RPMI7951 (cell line): ENCODE measurements around the gene YWHAE. TPM values are rescaled to one million over a fixed set of nuclear protein-coding genes. Genes with fewer than 3 reads are reported as not detected.
"Not testable (repeated sequence)": the region's sequence is repeated elsewhere in the genome, so short reads cannot be mapped to it uniquely, and the experiment has no call there.

Source experiments
- DNase-seq: peaks from one replicate; pipeline ENCODE4 v3.0.0-alpha.2; 2012; ENCODE audit warnings: low read depth
- total RNA-seq: library from RNA; depleted of rRNA; stranded (reverse); fragments of >200 nt; shearing (Covaris generic); gene quantifications from 2 replicates; pipeline ENCODE4 v1.2.3, GENCODE V29; 2014

The YWHAE gene
- total RNA-seq, 1 experiment from 2014 or later, result 342 TPM

DNA sequence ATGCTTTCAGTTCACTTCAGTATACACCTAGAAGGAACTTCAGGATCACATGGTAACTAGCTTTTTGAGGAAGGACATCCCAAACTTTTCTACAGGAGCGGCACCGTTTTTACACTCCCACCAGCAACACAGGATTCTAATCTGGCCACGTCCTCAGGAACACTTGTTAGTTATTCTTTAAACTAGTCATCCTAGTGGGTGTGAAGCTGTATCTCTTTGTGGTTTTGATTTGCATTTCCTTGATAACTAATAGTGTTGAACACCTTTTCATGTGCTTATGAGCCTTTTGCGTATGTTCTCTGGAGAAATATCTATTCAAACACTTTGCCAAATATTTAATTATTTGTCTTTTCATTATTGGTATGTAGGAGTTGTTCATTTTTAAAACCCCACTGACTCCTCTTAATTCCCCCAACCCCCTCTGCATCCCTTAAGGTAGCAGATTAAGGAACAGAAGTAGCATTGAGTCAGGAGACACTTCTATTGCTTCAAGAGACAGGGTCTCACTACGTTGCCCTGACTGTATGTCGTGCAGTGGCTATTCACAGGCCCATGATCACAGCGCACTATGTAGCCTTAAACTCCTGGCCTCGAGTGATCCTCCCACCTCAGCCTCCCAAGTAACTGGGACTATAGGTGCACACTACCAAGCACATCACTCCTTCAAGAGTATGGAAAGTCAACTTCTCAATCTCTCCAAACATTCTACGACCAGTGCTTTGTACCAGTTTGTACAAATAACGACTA lies 25.4 kb downstream of the YWHAE start:
- no peak for DNase-seq

DNA sequence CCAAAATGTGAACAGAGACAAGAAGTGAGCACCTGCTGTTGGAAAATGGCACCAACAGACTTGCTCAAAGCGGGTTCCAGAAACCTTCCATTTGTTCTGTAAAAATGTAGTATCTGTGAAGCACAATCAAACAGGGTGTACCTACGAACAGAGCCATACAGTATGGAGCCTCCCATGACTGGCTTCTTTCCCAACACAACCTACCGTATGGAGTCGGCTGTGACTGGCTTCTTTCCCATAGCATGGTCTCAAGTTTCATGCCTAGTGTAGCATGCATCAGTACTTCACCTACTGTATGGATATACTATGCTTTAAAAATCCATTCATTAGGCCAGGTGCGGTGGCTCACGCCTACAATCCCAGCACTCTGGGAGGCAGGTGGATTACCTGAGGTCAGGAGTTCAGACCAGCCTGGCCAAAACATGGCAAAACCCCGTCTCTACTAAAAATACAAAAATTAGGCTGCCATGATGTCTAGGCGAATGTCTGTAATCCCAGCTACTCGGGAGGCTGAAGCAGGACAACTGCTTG lies 26.2 kb downstream of the YWHAE start:
- DNase-seq, result no peak

DNA sequence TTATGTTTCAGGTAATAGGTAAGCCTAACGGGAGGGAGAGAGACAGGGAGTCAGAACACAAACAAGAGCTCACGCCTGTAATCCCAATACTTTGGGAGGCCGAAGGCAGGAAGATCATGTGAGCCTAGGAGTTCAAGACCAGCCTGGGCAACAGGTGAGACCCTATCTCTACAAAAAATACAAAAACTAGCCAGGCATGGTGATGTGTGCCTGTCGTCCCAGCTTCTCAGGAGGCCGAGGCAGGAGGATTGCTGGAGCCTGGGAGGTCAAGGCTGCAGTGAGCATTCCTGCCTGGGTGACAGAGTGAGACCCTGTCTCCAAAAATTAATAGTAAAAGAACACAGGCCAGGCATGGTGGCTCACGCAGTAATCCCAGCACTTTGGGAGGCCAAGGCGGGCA lies 27.4 kb downstream of the YWHAE start:
- DNase-seq, result no peak

DNA sequence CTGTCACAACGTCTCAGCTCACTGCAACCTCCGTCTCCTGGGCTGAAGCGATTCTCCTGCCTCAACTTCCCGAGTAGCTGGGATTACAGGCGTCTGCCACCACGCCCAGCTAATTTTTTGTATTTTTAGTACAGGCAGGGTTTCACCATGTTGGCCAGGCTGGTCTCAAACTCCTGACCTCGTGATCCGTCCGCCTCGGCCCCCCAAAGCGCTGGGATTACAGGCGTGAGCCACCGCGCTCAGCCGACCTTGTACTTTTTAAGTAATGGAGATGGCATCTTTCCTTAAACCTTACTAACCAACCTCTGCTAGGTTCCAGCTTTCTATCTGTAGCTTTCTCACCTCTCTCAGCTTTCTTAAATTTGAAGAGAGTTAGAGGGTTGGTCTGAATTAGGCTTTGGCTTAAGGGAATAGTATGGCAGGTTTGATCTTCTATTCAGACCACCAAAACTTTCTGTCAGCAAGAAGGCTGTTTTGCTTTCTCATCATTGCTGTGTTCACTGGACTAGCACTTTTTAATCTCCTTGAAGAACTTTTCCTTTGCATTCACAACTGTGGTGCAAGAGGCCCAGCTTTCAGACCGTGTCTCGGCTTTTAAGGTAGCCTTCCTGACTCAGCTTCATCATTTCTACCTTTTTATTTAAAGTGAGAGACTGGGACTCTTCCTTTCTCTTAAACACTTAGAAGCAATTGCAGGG lies 28.0 kb downstream of the YWHAE start:
- DNase-seq, result no peak

DNA sequence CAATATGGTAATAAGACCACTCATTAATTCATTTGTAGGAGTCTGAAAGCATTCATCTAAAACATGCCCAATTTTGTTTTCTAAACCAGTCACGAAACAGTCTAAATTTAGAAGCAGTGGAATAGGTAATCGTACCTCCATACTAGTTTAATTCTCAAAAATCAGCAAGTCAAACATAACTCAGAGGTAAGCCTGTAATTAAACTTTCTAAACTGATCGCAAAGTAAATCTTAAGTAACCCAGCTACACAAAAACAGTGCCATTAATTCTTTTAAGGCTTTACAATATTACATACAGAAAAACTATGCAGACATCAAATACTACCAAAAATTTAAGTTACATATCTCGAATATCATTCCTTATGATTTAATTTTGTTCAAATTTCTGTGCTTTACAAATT lies 31.4 kb downstream of the YWHAE start:
- no peak for DNase-seq

DNA sequence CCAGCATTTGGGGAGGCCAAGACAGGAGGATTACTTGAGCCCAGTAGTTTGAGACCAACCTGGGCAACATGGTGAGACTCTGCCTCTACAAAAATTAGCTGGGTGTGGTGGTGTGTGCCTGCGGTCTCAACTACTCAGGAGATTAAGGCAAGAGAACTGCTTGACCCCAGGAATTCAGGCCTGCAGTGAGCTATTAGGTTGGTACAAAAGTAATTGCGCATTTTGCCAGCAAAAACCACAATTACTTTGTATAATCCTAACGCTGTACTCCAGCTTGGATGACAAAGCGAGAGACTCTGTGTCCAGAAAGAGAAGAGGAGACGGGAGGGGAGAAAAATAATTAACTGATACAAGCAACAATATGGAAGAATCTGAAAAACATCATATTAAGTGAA lies 32.7 kb downstream of the YWHAE start:
- peak; percentile 26 for DNase-seq

DNA sequence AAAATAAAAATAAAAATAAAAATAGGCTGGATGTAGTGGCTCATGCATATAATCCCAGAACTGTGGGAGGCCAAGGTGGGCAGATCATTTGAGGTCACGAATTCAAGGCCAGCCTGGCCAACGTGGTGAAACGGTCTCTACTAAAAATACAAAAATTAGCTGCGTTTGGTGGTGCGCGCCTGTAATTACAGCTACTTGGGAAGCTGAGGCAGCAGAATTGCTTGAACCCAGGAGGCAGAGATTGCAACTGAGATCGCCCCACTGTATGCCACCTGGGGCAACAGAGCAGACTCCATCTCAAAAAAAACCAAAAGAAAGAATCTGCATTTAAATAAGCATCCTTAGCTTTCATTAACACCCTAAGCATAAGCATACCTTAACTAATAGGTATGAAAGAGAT lies 33.8 kb downstream of the YWHAE start:
- no peak for DNase-seq

DNA sequence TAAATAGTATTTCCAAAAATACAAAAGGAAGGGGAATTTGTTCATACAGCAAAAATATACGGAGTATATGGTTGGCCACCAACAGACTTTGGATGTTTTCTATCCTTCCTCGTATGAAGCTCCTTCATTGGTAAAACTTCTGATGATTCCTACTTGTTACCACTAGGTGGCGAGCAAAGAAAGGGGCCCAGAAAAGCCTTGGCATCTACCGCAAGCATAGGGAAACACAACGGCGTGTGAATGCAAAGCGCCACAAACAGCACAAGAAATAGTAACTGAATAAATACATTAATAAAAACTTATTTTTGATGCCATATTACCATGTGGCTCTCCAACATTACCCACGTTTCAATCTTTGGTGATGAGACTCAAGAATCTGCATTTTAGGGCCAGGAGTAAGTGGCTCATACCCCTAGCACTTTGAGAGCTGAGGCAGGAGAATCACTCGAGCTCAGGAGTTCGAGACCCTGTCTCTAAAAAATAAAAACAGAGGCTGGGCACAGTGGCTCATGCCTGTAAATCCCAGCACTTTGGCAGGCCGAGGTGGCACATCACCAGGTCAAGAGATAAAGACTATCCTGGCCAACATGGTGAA lies 34.5 kb downstream of the YWHAE start:
- peak; percentile 69 for DNase-seq

DNA sequence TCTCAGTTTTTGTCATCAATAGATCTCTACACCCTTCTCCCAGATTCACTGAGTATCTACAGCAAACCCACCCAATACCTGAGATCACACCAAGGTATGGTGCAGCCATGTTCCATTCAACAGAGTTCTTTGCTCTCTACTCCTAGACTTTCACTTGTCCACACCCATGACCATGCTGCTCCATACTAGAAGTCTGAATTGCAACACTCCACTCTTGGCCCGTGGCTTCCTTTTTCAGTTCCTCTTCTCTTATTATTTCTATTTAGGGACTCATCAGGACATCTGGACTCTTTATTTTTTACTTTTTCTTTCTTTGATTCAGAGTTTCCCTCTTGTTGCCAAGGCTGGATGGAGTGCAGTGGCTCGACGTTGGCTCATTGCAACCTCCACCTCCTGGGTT lies 37.1 kb downstream of the YWHAE start:
- no peak for DNase-seq

DNA sequence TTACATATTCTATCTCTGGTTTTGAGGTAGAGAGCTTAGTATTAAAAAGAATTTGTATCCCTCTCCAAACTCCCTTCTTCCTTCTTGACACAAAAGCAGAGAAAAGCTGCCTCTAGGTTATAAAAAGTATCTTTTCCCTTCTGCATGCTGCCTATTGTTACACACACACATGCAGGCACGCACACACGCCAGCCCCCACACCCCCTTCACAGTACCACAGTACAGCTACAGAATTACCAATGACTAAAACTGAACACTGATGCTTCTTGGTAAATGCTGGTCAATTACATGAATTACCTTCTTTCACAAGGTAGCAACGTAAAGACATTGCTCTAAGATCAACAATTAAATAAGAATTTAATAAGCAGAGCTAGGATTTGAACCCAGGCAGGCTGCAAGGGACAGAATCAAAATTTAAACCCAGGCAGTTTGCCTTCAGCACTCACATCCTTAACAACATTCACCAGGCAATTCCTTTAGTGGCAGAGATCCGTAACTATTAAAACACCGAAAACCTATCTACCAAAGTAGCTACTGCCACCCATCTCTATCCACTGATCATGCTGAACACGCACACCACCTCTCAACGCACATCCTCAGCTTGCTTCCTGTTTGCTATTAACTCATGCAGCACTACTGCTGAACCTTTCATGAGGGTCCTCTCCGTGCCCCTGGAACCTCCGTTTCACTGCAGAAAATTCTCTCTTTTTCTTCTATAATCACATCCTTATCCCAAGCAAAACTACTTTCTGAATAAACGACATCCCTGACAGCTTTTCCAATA lies 37.8 kb downstream of the YWHAE start:
- no peak for DNase-seq

DNA sequence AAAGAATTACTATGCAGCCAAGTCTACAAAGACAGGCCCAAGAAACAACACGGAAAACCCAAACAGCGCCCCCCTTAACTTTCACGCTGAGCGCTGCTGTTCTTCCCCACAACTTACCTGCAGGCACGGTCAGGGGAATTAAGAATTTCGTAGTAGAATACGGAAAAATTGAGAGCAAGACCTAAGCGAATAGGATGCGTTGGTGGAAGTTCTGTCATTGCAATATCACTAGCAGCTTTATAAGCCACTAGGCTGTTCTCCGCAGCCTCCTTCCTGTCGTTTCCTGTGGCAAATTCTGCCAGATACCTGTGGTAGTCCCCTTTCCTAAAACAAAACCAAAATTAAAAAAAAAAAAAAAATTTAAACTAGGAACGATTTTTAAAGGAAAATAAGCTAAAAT lies 39.0 kb downstream of the YWHAE start:
- no peak for DNase-seq

DNA sequence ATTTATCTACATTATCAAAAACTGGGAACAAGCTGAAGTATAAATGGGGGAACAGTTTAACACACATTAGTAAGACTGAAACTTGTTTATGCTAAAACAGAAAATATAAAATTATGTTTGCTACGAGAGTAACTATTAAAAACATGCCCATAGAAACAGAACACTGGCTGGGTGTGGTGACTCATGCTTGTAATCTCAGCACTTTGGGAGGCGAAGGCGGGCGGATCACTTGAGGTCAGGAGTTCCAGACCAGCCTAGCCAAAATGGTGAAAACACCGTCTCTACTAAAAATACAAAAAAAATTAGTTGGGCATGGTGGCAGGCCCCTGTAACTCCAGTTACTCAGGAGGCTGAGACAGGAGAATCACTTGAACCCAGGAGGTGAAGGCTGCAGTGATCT lies 39.7 kb downstream of the YWHAE start:
- peak; percentile 31 for DNase-seq

DNA sequence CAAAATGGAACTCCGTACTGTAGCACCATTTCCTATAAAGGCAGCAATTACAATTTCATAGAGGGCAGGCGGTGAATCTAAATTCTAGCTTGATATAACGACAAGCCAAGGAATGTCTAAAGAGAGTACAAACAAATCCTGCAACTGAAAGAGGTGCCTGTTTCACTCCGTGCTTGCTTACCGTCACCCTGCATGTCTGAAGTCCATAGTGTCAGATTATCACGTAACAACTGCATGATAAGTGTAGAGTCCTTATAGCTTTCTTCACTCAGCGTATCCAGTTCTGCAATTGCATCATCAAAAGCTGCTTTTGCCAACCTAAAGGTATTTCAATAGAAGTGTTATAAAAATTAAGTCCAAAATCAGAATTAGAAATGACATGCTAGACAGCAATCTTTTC lies 46.0 kb downstream of the YWHAE start:
- DNase-seq, result no peak

DNA sequence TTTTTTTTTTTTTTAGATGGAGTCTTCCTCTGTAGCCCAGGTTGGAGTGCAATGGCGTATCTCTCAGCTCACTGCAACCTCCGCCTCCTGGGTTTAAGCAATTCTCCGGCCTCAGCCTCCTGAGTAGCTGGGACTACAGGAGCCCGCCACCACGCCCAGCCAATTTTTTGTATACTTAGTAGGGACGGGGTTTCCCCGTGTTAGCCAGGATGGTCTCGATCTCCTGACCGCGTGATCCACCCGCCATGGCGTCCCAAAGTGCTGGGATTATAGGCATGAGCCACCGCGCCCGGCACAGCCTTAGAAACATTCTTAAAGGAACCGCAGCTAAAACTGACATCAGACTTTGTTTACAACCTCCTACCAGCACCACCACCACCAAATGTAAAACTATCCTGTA lies 47.5 kb downstream of the YWHAE start:
- not testable (repeated sequence) for DNase-seq

DNA sequence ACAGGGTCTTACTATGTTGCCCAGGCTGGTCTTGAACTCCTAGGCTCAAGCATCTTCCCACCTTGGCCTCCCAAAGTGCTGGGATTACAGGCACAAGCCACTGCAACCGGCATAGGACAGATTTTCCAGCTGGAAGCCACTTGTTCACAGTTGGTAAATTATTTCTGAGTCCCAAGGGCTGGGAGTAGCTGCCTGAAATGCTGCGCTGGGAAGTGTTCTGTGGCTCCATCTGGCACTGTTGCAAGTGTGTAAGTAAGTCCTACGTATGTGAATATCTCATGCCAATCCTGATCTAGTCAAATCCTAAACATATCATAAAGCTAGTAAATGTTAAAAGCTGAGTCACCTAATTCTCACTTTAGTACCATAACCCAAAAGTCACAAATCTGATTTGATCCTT lies 48.1 kb downstream of the YWHAE start:
- DNase-seq, result no peak

DNA sequence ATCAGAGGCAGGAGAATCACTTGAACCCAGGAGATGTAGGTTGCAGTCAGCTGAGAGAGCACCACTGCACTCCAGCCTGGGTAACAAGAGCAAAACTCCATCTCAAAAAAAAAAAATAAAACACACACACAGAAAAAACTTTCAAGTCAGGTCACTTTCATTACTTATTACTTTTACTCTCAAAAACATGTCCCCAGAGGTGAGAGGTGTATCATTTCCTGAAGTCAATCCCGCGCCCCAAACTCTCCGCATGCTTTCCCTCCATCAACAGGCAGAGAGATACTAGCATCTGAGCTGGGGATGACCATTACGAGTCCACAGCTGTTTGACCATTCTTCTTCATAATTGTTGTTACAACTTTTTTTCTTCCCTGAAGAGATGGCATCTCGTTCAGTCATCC lies 48.7 kb downstream of the YWHAE start:
- DNase-seq, result no peak

DNA sequence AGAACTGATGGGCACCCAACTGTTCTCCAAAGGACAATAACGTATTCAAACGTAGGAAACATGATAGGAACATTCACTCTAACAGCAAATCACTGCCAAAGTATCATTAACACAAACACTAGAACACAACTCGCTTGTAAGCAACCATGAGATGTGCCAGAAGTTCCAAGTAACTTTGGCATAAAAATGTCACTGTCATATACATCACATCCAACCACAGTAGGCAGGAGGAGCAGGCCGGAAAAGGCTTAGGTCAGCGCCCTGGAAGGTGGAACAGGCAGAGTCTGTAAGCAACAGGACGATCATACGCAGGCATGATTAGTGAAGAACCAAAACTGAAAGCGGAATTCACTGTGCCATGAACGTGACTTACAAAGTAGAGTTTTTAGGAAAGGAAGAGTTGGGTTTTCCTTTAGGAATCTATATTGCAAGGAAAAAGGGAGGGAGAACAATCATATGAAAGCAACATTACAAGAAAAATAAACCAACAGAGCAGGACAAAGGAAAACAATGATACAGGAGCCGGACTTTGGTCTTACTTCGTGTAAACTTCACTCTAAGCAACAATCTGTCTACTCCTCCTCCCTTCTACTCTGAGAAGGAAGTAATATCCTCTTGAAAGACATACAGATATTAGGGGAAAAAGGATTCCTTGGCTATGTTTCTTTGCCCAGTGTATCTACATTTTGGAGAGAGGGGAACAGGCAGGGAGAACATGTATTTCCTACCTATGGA lies 52.3 kb downstream of the YWHAE start:
- DNase-seq, result no peak

DNA sequence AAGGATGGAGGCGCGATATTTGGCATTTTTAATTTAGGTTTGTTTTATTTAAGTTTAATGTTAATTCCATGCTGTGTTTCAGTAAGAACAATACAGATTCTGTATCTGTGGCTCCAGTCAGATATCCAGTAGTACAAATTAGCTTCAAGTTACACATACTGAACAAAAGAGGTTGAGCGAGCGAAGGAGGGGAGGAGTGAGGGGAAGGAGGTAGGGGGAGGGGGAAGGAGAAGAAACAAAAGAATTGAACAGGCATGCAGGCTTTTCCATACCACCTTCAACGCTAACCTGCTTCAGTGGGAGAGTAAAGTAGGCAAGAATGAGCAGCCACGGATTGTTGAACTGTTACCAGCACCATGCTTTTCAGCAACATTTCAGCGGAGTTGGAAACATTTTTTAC lies 55.5 kb downstream of the YWHAE start:
- no peak for DNase-seq

DNA sequence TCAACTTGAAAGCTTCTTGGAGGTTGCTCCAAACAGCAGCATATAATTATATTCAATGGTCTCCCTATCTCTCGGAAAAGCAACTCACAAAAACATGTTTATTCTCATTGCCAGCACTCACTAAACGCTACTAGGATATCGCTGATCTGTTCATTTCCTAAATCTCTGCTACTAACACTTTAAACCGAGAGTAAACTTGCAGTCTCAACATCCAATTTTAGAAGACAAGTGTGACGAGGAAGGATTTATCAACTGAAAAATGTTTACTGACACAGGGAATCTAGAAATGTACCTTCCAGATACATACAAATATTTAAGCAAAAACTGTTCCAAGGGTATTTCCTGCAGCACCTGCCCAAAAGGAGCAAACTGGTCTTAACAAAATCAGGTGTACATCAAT lies 56.5 kb downstream of the YWHAE start:
- no peak for DNase-seq

DNA sequence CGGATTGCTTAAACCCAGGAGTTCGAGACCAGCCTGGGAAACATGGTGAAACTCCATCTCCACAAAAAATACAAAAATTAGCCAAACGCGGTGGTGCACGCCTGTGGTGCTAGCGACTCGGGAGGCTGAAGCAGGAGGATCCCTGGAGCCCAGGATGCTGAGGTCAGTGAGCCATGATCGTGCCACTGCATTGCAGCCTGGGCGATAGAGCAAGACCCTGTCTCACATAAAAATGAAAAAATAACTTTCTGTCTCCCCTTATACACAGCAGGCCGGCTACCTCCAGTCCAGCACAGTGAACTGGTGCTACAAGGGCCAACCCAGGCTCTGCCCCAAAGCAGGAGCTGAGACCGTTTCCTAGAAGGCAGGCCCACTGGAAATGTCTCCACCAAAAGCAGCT lies 59.7 kb downstream of the YWHAE start:
- DNase-seq, result no peak

DNA sequence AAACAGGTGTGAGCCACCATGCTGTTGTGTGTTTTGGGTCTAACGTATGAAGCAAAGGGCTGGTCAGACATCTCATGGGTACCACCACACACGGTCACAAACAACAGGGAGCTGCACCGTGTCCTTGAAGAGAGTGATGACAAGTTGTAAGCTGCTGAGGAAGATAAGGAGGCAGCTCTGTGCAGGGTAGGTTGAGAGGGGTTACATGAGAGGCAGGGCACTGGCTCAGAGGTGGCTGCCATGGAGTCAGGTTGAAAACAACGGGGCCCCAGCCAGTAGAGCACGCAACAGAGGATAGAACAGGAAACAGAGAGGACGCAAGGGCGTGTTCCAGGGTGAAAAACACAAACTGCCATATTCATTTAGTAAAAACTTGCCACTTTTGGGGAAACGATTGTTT lies 68.3 kb downstream of the YWHAE start:
- no peak for DNase-seq
